Colonic mucosa (tissue), 4 donors: ENCODE results near the gene DACH1. TPM values are rescaled to one million over a fixed set of nuclear protein-coding genes. Genes with fewer than 3 reads are reported as not detected.

Experiments
- DNase-seq: peaks from one replicate; pipeline ENCODE4 v3.0.0-alpha.2; 2020
- H3K27ac ChIP-seq: fragments of 200-600 bp; one replicate; pipeline ENCODE4 v1.8.0; 2021
- H3K27me3 ChIP-seq: fragments of 200-600 bp; one replicate; pipeline ENCODE4 v1.8.0; 2021
- H3K36me3 ChIP-seq: fragments of 200-600 bp; one replicate; pipeline ENCODE4 v1.8.0; 2021
- H3K4me1 ChIP-seq: fragments of 200-600 bp; one replicate; pipeline ENCODE4 v1.8.0; 2021; ENCODE audit warnings: mild to moderate bottlenecking
- H3K4me3 ChIP-seq: fragments of 200-600 bp; one replicate; pipeline ENCODE4 v1.8.0; 2021
- H3K9ac ChIP-seq, 2 donors: one replicate each; pipeline ENCODE4 v1.7.0; 2013; ENCODE audit warnings: control low read depth in 2 of 2, low read depth in 2 of 2, low read length in 2 of 2
- H3K9me3 ChIP-seq: fragments of 200-600 bp; one replicate; pipeline ENCODE4 v1.8.0; 2021
- CTCF ChIP-seq: fragments of 200-600 bp; IDR thresholded peaks from one replicate; pipeline ENCODE4 v1.8.0; 2022; ENCODE audit warnings: antibody characterized with exemption, mild to moderate bottlenecking
- intact Hi-C: fragments of 100-400 bp; cut with DNase I; formaldehyde crosslinking; loops from one replicate; pipeline ENCODE4 v1.14.1; 2022
- total RNA-seq, 2 donors: library from RNA; stranded (reverse); fragmentation: NEBNext Ultra II Directional in 1 of 2; extraction: Animal tissue kit (Norgen Biotek cat#: 25700) in 1 of 2; gene quantifications; one replicate each; pipeline ENCODE4 v1.2.1, GENCODE V29; 2021
- donor health status: healthy.
- donor health status: DM: no; HTN: no; CAD: no.
- donor health status: DM: no; HTN: no; CAD: no.

The DACH1 gene
- total RNA-seq, 2 donors from 2014 or later: 3.9 to 5.2 TPM

- no peak for DNase-seq
- no peak for TF ChIP-seq CTCF
These were observed 472.0 kb downstream of the DACH1 start for GRCh38 chr13:71395053-71395452.

DNA sequence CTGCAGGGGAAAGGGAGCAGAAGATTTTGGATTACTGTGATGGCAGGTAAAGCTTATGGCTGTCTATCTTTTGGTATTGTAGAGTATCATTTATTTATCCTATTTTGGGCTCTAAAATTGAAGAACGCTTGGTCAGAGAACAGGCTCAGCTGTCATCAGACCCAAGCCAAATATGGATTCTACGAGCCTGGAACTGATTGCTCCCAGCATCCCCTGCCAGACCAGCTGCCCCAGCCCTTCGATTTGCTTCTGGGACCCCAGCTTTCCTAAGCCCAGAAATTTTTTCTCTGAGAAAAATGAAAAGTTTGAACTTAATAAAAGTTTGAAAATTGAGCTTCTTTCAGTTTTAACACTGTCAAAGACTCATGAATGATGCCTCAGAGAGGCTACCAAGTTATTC lies 472.8 kb downstream of the DACH1 start:
- no peak for DNase-seq
- H3K9me3 ChIP-seq: no peaks in the 10 kb centered on the region
- H3K4me3 ChIP-seq: no peak overlapping the region
- H3K4me1 ChIP-seq: no peaks in the 10 kb centered on the region
- H3K36me3 ChIP-seq: no peaks in the 10 kb centered on the region
- H3K9ac ChIP-seq: no peak overlapping the region
- no peak for TF ChIP-seq CTCF
- H3K27ac ChIP-seq: no peak overlapping the region
- no peaks in the 10 kb centered on the region for H3K27me3 ChIP-seq
- intact Hi-C loops: no loop called here

More at GRCh38 chr13:71395053-71395452, 472.0 kb downstream of the DACH1 start:
- intact Hi-C loops: no loop called here
- H3K4me3 ChIP-seq: no peak overlapping the region
- H3K27me3 ChIP-seq: no peaks in the 10 kb centered on the region
- no peaks in the 10 kb centered on the region for H3K36me3 ChIP-seq
- no peak overlapping the region for H3K9ac ChIP-seq
- H3K4me1 ChIP-seq: no peaks in the 10 kb centered on the region
- H3K27ac ChIP-seq: no peak overlapping the region
- no peaks in the 10 kb centered on the region for H3K9me3 ChIP-seq
